ENCODE data around the gene GRK6.
"Not testable (repeated sequence)": the region's sequence is repeated elsewhere in the genome, so short reads cannot be mapped to it uniquely, and the experiment has no call there.

The GRK6 gene

DNA sequence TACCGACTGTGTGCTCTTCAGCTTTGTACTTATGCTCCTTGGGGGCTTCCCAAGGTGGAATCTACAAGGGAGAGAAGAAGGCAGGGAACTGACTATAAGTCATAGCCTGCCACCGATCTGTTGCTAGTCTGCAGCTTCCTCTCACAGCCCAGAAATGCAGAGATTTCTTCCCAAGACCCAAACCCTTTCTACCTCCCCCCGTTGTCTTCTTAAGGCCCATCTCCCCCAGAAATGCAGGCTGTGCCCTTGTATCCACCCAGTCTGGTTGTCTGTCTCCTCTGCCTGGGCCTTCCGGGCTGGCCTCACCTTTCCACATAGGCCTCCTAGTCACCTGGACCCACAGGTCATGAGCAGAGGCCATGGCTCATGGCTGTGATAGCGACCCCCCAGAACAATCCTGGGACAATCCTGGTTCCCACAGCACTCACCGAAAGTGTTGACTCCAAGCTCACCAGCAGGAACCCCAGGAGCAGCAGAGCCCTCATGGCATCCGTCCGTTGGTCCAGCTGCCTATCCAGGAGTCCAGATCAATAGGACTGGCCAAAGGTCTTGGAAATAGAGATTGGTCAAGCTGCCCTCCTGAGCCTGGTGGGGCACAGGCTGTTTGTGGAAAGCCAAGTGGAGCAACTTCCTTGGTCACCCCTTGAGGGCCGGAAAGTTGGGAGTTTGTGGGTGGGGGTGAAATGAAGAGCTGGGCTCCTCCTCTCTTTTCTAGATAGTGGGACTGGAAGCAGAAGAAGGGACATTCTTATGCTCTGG is 17.3 kb upstream of the GRK6 start, which contains the start of gene F12:
F12 (minus strand) TSS at position 522 of the 759 bp plus-strand sequence; CDS start at position 485, 37 bp downstream.
- no peaks in the 10 kb centered on the region for H4K20me1 ChIP-seq

GRCh38 chr5:177410575-177410974 is 15.9 kb upstream of the GRK6 start:
- H4K20me1 ChIP-seq: no peaks in the 10 kb centered on the region
- H3K36me3 ChIP-seq: no peaks in the 10 kb centered on the region
- no peak overlapping the region for H3K27ac ChIP-seq
- H3K9ac ChIP-seq: no peak overlapping the region
- H3K4me3 ChIP-seq: no peak overlapping the region
- no peaks in the 10 kb centered on the region for H3K27me3 ChIP-seq
- H3K4me1 ChIP-seq: peaks cover 28% of the 10 kb centered on the region
- H3K9me3 ChIP-seq: no peaks in the 10 kb centered on the region
- H3K4me2 ChIP-seq: no peak overlapping the region
- TF ChIP-seq Cebpa-rat (IDR thresholded peaks at IDR 0.05): no peak

More for the DNA sequence above, 17.3 kb upstream of the GRK6 start, which contains the start of gene F12:
- no peak for TF ChIP-seq Cebpa-rat (IDR thresholded peaks at IDR 0.05)
- H3K4me2 ChIP-seq: no peak within 1 kb of the TSS
- no peaks in the 10 kb centered on the region for H3K36me3 ChIP-seq
- H3K4me3 ChIP-seq: no peak within 1 kb of the TSS
- no peak within 1 kb of the TSS for H3K27ac ChIP-seq
- H3K9me3 ChIP-seq: no peaks in the 10 kb centered on the region
- H3K27me3 ChIP-seq: no peaks in the 10 kb centered on the region
- no peak within 1 kb of the TSS for H3K9ac ChIP-seq
- H3K4me1 ChIP-seq: peaks cover 41% of the 10 kb centered on the region

- Histone ChIP-seq H3K4me3 (no peak overlapping the region), H3K36me3 (no peaks in the 10 kb centered on the region), H3K9ac (no peak overlapping the region), H3K9me3 (no peaks in the 10 kb centered on the region), H3K4me2 (peak overlapping the region; percentile 10; the same call in 1 of the 2 replicates), H3K27ac (no peak overlapping the region), H4K20me1 (no peaks in the 10 kb centered on the region), H3K27me3 (no peaks in the 10 kb centered on the region), H3K4me1 (peaks cover 15% of the 10 kb centered on the region)
- no peak for TF ChIP-seq Cebpa-rat (IDR thresholded peaks at IDR 0.05)
Observed at GRCh38 chr5:177412603-177413233, 13.8 kb upstream of the GRK6 start.

DNA sequence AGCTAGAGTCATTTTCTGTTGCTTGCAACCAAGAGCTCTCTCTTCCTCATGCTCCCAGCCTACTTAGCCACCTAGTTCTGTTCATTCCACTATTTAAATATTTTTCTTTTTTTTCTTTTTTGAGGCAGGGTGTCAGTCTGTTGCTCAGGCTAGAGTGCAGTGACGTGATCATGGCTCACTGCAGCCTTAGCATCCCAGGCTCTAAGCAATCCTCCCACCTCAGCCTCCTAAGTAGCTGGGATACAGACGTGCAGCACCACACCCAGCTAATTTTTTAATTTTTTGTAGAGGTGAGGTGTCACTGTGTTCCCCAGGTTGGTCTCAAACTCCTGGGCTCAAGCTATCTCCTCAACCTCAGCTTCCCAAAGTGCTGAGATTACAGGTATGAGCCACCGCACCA is 12.0 kb upstream of the GRK6 start:
- H3K4me2 ChIP-seq: no peak overlapping the region
- no peaks in the 10 kb centered on the region for H3K9me3 ChIP-seq
- TF ChIP-seq Cebpa-rat (IDR thresholded peaks at IDR 0.05): no peak
- H3K27me3 ChIP-seq: no peaks in the 10 kb centered on the region
- no peak overlapping the region for H3K27ac ChIP-seq
- no peaks in the 10 kb centered on the region for H4K20me1 ChIP-seq
- H3K4me1 ChIP-seq: peaks cover 15% of the 10 kb centered on the region
- H3K4me3 ChIP-seq: no peak overlapping the region
- no peaks in the 10 kb centered on the region for H3K36me3 ChIP-seq
- no peak overlapping the region for H3K9ac ChIP-seq

GRCh38 chr5:177417081-177417480 is 9.4 kb upstream of the GRK6 start:
- H3K4me1 ChIP-seq: peaks cover 11% of the 10 kb centered on the region
- H3K27ac ChIP-seq: not testable (repeated sequence)

GRCh38 chr5:177419046-177419445 is 7.4 kb upstream of the GRK6 start:
- Histone ChIP-seq H3K4me2 (no peak overlapping the region), H3K4me1 (no peaks in the 10 kb centered on the region), H4K20me1 (no peaks in the 10 kb centered on the region), H3K9me3 (no peaks in the 10 kb centered on the region), H3K27me3 (no peaks in the 10 kb centered on the region), H3K4me3 (no peak overlapping the region), H3K9ac (no peak overlapping the region), H3K36me3 (no peaks in the 10 kb centered on the region), H3K27ac (no peak overlapping the region)
- no peak for TF ChIP-seq Cebpa-rat (IDR thresholded peaks at IDR 0.05)

More at GRCh38 chr5:177417081-177417480, 9.4 kb upstream of the GRK6 start:
- H4K20me1 ChIP-seq, H3K36me3 ChIP-seq, H3K9ac ChIP-seq, H3K4me2 ChIP-seq, H3K27me3 ChIP-seq, H3K4me3 ChIP-seq, H3K9me3 ChIP-seq: not testable (repeated sequence)

- H3K4me1 ChIP-seq, H3K9me3 ChIP-seq, H3K36me3 ChIP-seq, H3K27me3 ChIP-seq, H4K20me1 ChIP-seq, H3K4me2 ChIP-seq, H3K4me3 ChIP-seq, H3K9ac ChIP-seq, H3K27ac ChIP-seq: not testable (repeated sequence)
Observed at GRCh38 chr5:177420472-177420871, 6.0 kb upstream of the GRK6 start.

DNA sequence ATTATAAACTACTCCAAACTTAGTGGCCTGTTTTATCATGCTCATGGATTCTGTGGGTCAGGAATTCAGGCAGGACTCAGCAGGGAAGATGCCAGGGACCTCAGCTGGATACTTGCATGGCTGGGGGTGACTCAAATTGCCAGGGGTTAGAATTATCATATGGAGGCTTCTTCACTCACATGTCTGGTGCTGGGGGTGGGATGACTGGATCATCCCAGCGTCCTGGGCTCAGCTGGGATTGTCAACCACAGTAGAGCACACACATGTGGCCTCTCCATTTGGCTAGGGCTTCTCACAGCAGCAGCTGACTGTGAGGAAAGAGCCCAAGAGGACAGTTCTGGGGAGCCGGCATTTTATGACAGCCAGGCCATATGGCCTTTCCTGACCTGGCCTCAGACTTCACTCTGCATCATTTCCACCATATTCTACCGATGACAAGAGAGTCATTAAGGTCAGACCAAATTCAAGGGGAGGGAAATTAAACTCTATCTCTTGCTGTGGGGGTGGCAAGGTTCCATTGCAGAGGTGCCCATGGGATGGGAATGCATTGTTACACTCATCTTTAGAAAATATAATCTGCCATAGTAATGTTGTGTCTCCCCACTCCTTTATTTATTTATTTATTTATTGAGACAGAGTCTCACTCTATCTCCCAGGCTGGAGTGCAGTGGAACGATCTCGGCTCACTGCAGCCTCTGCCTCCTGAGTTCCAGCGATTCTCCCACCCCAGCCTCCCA is 5.2 kb upstream of the GRK6 start:
- H4K20me1 ChIP-seq: no peaks in the 10 kb centered on the region
- no peaks in the 10 kb centered on the region for H3K27me3 ChIP-seq
- H3K4me1 ChIP-seq: peaks cover 9% of the 10 kb centered on the region
- TF ChIP-seq Cebpa-rat (IDR thresholded peaks at IDR 0.05): no peak
- no peak overlapping the region for H3K4me3 ChIP-seq
- no peak overlapping the region for H3K27ac ChIP-seq
- H3K9me3 ChIP-seq: no peaks in the 10 kb centered on the region
- no peak overlapping the region for H3K4me2 ChIP-seq
- H3K36me3 ChIP-seq: no peaks in the 10 kb centered on the region
- H3K9ac ChIP-seq: no peak overlapping the region

DNA sequence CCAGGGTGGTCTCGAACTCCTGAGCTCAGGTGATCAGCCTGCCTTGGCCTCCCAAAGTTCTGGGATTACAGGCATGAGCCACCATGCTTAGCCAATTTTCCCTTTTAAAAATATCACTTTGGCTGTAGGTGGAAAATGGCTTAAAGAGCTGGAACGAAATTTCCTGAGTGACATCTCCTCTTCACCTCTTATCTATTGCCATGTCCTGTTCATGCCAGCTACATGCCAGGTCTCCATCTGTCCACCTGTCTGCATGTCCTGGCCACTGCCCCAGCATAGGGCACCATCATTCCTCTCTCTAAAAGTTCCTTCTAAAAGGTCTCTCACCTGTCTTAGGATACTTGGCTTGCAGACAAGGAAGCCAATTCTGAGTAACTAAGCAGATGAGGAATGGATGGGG is 2.8 kb upstream of the GRK6 start:
- Histone ChIP-seq H3K27ac (no peak overlapping the region), H3K4me1 (peaks cover 25% of the 10 kb centered on the region), H3K4me2 (no peak overlapping the region), H4K20me1 (peaks cover 16% of the 10 kb centered on the region), H3K9me3 (no peaks in the 10 kb centered on the region), H3K27me3 (no peaks in the 10 kb centered on the region), H3K36me3 (no peaks in the 10 kb centered on the region), H3K9ac (no peak overlapping the region), H3K4me3 (no peak overlapping the region)
- no peak for TF ChIP-seq Cebpa-rat (IDR thresholded peaks at IDR 0.05)
